ENCODE measurements around the gene DUOXA1.
"Not testable (repeated sequence)": the region's sequence is repeated elsewhere in the genome, so short reads cannot be mapped to it uniquely, and the experiment has no call there.

DUOXA1 gene

DNA sequence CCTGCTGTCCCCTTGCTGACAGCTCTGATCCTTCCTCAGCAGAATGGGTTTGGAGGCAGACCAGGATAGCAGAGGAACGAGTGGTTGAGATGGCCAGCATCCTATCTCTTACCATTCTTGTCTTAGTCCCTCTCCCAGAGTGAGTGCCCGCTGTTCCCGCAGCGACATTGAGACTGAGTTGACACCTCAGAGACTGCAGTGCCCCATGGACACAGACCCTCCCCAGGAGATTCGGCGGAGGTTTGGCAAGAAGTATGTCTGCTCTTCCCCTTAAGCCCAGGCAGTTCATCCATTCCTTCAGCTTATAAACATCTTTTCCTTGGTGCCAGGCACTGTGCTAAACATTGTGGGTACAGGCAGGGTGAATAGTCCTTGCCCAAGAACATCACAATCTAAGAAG lies 21.3 kb upstream of the DUOXA1 start:
- no peak for DNase-seq (ENCODE audit: low spot score)

DNA sequence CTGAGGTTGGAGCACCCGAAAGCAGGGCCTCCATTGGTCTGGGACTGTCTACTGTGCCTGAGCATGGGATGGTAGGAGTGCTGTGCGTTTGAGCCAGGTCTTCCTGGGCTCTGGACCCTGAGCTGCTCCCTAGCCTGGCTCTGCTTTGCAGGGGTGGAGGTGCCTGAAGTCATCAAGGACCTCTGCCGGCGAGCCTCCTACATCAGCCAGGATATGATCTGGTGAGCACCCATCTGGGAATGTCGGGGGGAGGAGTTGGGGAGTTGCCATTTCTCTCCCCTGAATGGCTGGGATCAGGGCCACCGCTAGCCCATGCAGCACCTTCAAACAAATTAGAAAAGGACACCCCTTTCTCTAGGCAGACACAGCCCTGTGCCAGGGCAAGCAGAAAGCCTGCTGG lies 20.8 kb upstream of the DUOXA1 start:
- DNase-seq (ENCODE audit: low spot score): no peak

DNA sequence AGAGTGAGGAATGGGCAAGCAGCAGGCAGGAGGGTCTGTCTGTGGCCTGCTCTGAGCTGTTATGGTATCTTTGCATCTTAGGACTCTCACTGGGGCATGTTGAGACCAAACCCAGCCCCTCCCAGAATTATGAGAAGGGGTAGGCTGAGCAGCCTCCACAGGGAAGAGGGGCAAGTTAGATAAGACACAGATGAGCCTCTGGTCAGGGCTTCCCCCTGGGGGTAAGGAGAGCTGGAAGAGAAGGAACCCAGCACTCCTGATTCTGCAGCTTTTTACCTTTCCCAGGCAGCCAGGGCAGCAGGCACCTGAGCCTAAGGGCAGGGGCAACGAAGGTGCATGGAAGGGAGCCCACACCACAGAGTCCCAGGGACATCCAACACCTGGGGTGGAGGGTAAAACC lies 19.4 kb upstream of the DUOXA1 start:
- DNase-seq (ENCODE audit: low spot score): no peak

GRCh38 chr15:45148076-45149059 lies 18.7 kb upstream of the DUOXA1 start:
- no peak for DNase-seq (ENCODE audit: low spot score)

DNA sequence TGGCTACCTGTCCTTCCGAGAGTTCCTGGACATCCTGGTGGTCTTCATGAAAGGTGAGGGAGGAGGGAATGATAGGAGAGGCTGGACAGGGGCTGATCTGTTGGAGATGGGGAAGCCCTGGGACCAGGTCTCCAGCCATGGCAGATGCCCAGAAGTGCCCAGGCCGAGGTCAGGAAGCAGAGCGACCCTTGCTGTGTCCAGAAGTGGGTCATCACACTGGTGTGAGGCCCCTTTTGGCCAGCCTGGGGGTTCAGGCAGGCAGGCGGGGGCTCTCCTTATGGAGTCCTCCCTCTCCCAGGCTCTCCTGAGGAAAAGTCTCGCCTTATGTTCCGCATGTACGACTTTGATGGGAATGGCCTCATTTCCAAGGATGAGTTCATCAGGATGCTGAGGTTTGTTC lies 17.9 kb upstream of the DUOXA1 start:
- no peak for DNase-seq (ENCODE audit: low spot score)

DNA sequence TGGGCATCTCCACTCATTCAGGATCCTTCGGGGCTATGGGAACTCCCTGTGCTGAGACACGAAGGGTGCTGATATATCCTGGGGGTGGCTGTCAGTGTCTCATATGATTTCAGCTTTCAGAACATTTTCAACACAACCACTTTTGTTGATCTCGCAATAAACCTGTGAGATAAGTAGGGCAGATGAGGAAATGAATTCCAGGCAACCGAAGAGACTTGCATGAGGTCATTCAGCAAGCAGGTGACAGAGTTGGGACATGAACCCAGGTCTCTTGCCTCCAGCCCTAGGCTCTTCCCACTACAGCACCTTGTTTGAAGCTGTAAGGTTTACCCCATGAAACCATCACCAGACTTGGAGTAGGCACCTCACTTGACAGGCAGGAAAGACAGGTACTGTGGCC lies 16.7 kb upstream of the DUOXA1 start:
- DNase-seq (ENCODE audit: low spot score): no peak

GRCh38 chr15:45144775-45145174 lies 15.1 kb upstream of the DUOXA1 start:
- DNase-seq (ENCODE audit: low spot score): no peak

DNA sequence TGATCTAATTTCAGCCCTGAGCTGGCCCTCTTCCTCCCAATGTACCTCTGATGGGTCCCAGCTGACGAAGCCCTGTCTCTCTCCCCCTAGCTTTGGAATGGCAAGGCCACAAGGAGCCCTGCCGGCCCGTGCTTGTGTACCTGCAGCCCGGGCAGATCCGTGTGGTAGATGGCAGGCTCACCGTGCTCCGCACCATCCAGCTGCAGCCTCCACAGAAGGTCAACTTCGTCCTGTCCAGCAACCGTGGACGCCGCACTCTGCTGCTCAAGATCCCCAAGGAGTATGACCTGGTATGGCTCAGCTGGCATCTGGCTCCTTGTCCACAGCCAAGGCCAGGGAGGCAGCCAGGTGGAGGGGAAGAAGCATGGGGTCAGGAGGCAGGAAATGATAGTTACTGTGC lies 14.3 kb upstream of the DUOXA1 start:
- no peak for DNase-seq (ENCODE audit: low spot score)

DNA sequence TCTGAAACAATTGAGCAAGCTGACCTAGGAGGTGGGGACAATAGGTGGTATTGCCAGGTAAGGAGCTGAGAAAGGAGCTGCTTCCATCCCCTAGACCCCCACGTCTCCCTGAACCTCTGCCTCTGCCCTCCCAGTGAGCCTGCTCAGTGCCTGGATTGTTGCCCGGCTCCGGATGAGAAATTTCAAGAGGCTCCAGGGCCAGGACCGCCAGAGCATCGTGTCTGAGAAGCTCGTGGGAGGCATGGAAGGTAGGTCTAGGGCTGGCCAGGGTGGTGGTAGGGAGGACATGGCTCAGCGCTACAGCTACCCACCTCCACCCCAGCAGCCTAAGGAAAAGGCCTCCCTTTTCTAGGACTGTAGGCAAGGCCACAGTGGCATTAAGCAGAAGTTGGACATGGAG lies 13.4 kb upstream of the DUOXA1 start:
- DNase-seq (ENCODE audit: low spot score): no peak

DNA sequence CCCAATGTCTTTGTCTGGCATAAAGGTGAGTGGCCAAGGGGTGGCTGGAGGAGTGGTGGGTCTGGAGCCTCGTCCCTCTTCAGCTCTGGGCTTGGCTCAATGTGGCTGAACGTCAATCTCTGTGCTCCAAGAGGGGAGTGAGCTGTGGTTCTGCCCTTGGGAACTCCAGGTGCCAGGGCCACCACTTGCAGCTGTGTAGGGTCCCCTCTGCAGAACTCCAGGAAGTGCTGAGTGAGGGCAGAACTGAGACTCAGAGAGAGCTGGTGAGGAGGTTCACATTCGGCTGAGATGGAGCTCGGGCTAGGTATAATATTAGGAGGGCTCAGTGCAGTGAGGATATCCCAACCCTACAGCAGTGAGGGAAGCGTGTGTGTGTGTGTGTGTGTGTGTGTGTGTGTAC lies 11.7 kb upstream of the DUOXA1 start:
- DNase-seq (ENCODE audit: low spot score): no peak

GRCh38 chr15:45140557-45141250 lies 11.0 kb upstream of the DUOXA1 start:
- no peak for DNase-seq (ENCODE audit: low spot score)

GRCh38 chr15:45139770-45140169 lies 10.1 kb upstream of the DUOXA1 start:
- DNase-seq (ENCODE audit: low spot score): no peak

- no peak for DNase-seq (ENCODE audit: low spot score)
Measured at GRCh38 chr15:45138814-45139765, 9.4 kb upstream of the DUOXA1 start.

- DNase-seq (ENCODE audit: low spot score): no peak
Measured at GRCh38 chr15:45137703-45138102, 8.0 kb upstream of the DUOXA1 start.

DNA sequence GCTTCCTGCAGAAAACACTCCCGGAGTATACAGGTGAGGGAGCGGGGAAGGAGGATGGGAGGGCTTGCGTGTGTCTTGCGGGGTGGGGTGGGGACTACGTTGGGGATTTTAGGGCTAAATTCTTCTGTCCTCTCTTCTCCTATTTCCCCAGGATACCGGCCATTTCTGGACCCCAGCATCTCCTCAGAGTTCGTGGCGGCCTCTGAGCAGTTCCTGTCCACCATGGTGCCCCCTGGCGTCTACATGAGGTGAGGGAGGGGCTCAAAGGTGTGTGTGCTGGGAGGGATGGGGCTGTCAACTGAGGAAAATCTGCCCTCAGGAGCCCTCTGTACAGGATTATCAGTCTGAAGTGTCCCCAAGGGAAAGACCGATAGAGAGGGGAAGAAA lies 6.7 kb upstream of the DUOXA1 start:
- no peak for DNase-seq (ENCODE audit: low spot score)

- not testable (repeated sequence) for DNase-seq (ENCODE audit: low spot score)
Measured at GRCh38 chr15:45135705-45136377, 6.2 kb upstream of the DUOXA1 start.

DNA sequence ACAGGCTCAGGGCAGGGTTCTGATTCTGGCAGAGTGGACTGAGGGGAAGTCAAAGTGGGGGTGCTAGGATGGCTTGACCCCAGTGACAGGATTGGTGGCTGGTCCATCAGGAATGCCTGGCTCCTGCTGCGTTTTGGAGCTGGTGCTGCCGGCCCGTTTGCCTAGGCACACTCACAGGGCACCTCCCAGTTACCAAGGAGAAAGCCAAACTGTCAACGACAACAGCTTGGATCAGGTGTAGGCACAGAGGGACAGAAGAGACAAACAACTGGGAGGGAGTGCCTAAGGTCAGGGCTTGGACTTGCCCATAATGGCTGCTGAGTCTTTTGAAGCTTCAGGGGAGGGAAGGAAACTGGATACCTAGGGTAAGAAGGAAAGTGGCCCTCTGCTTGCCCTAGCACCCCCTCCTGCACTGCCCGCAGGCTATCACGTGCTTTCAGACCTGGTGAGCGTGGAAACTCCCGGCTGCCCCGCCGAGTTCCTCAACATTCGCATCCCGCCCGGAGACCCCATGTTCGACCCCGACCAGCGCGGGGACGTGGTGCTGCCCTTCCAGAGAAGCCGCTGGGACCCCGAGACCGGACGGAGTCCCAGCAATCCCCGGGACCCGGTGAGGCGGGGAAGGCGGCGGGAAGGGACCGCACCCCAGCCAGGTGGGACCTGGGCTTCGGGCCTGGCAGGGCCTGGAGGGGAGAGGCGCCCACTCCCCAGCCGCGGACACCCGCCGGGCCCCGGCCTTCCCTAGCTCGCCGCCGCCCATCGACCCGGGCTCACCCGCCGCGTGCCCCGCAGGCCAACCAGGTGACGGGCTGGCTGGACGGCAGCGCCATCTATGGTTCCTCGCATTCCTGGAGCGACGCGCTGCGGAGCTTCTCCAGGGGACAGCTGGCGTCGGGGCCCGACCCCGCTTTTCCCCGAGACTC lies 5.3 kb upstream of the DUOXA1 start:
- no peak for DNase-seq (ENCODE audit: low spot score)

GRCh38 chr15:45134046-45134445 lies 4.4 kb upstream of the DUOXA1 start:
- no peak for DNase-seq (ENCODE audit: low spot score)

DNA sequence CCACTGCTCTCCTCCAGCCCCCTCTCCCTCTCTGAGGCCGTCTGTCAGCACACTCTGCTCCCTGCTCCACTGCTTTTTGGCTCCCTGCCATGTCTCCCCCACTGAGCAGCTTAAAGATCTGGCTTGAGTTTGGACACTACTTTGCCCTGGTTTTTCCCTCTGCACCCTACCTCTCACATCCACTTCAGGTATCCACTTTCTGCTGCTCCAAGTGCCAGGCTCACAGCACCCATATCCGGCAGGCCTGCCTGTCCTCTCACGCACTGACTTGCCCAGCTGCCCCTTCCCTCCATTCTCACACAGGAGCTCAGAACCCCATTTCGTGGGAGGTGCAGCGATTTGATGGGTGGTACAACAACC lies 3.9 kb upstream of the DUOXA1 start:
- no peak for DNase-seq (ENCODE audit: low spot score)

GRCh38 chr15:45132844-45133560 lies 3.3 kb upstream of the DUOXA1 start:
- DNase-seq (ENCODE audit: low spot score): no peak

All from GM03348 (cell line).